SJCRH30 (cell line): ENCODE results near the gene CARD11. TPM values are rescaled to one million over a fixed set of nuclear protein-coding genes. Genes with fewer than 3 reads are reported as not detected.
A peak's percentile ranks its signal among the peaks of the same experiment; 100 is the strongest.

ENCODE experiments used
- DNase-seq, 2 experiments: peaks; one replicate each; pipeline ENCODE4 v3.0.0-alpha.2; 2015 to 2020
- H3K27ac ChIP-seq: fragments of 250-450 bp; sonication (Bioruptor Pico); 2 replicates; pipeline ENCODE4 v1.5.1; 2020; ENCODE audit warnings: mild to moderate bottlenecking, moderate library complexity
- H3K27me3 ChIP-seq: fragments of 250-450 bp; sonication (Bioruptor Pico); 2 replicates; pipeline ENCODE4 v1.5.1; 2020; ENCODE audit warnings: mild to moderate bottlenecking, moderate library complexity
- H3K36me3 ChIP-seq: fragments of 250-450 bp; sonication (Bioruptor Pico); 2 replicates; pipeline ENCODE4 v1.5.1; 2020; ENCODE audit warnings: mild to moderate bottlenecking, moderate library complexity
- H3K4me1 ChIP-seq: fragments of 250-450 bp; sonication (Bioruptor Pico); 2 replicates; pipeline ENCODE4 v1.5.1; 2020; ENCODE audit warnings: mild to moderate bottlenecking, moderate library complexity
- H3K4me3 ChIP-seq: fragments of 250-450 bp; sonication (Bioruptor Pico); 2 replicates; pipeline ENCODE4 v1.5.1; 2020; ENCODE audit warnings: mild to moderate bottlenecking, moderate library complexity
- H3K9me3 ChIP-seq: fragments of 250-450 bp; sonication (Bioruptor Pico); replicated peaks from 2 replicates; pipeline ENCODE4 v1.5.1; 2020; ENCODE audit warnings: mild to moderate bottlenecking, moderate library complexity
- total RNA-seq: library from RNA; depleted of rRNA; stranded (reverse); fragments of >200 nt; shearing (Covaris generic); gene quantifications from 2 replicates; pipeline ENCODE4 v1.2.3, GENCODE V29; 2014

CARD11 gene
- total RNA-seq, 1 experiment from 2014 or later, result not detected

- Histone ChIP-seq H3K36me3 (no peaks in the 10 kb centered on the region), H3K4me3 (no peak overlapping the region), H3K27ac (no peak overlapping the region), H3K4me1 (no peaks in the 10 kb centered on the region), H3K27me3 (peaks cover 4% of the 10 kb centered on the region; the same call in 1 of the 2 replicates), H3K9me3 (no peaks in the 10 kb centered on the region)
- DNase-seq, result peak in 1 of 2 experiments; percentile 30
Observed at GRCh38 chr7:2911466-2911865, 132.2 kb downstream of the CARD11 start.

- Histone ChIP-seq H3K27me3 (no peaks in the 10 kb centered on the region), H3K9me3 (0 out of 2 replicates have a peak, but pooled peaks cover 3% of the 10 kb centered on the region), H3K4me1 (no peaks in the 10 kb centered on the region), H3K27ac (no peak overlapping the region), H3K4me3 (no peak overlapping the region), H3K36me3 (no peaks in the 10 kb centered on the region)
- DNase-seq, result no peak
Observed at GRCh38 chr7:2909471-2910039, 134.1 kb downstream of the CARD11 start.

GRCh38 chr7:2909043-2909442, 134.6 kb downstream of the CARD11 start:
- no peak for DNase-seq
- Histone ChIP-seq H3K36me3 (no peaks in the 10 kb centered on the region), H3K27ac (no peak overlapping the region), H3K4me3 (no peak overlapping the region), H3K4me1 (peaks cover 2% of the 10 kb centered on the region; the same call in 1 of the 2 replicates), H3K9me3 (0 out of 2 replicates have a peak, but pooled peaks cover 3% of the 10 kb centered on the region), H3K27me3 (no peaks in the 10 kb centered on the region)

- H3K27me3 ChIP-seq, result no peaks in the 10 kb centered on the region
- peaks cover 6% of the 10 kb centered on the region; the same call in 1 of the 2 replicates for H3K4me1 ChIP-seq
- no peak overlapping the region for H3K27ac ChIP-seq
- H3K9me3 ChIP-seq, result 0 out of 2 replicates have a peak, but pooled peaks cover 3% of the 10 kb centered on the region
- H3K4me3 ChIP-seq, result no peak overlapping the region
- no peaks in the 10 kb centered on the region for H3K36me3 ChIP-seq
- DNase-seq, result no peak
Observed at GRCh38 chr7:2908103-2908683, 135.5 kb downstream of the CARD11 start.

GRCh38 chr7:2906197-2906931, 137.3 kb downstream of the CARD11 start:
- Histone ChIP-seq H3K27ac (no peak overlapping the region), H3K9me3 (0 out of 2 replicates have a peak, but pooled peaks cover 3% of the 10 kb centered on the region), H3K27me3 (no peaks in the 10 kb centered on the region), H3K4me1 (peaks cover 6% of the 10 kb centered on the region; the same call in 1 of the 2 replicates), H3K4me3 (no peak overlapping the region), H3K36me3 (no peaks in the 10 kb centered on the region)
- DNase-seq, result no peak

- no peak overlapping the region for H3K4me3 ChIP-seq
Observed at GRCh38 chr7:2905500-2905899, 138.2 kb downstream of the CARD11 start.

GRCh38 chr7:2905027-2905426, 138.6 kb downstream of the CARD11 start:
- DNase-seq, result no peak
- Histone ChIP-seq H3K4me1 (peaks cover 6% of the 10 kb centered on the region; the same call in 1 of the 2 replicates), H3K36me3 (no peaks in the 10 kb centered on the region), H3K9me3 (0 out of 2 replicates have a peak, but pooled peaks cover 3% of the 10 kb centered on the region), H3K27ac (no peak overlapping the region), H3K27me3 (no peaks in the 10 kb centered on the region), H3K4me3 (no peak overlapping the region)

More at GRCh38 chr7:2905500-2905899, 138.2 kb downstream of the CARD11 start:
- peaks cover 6% of the 10 kb centered on the region; the same call in 1 of the 2 replicates for H3K4me1 ChIP-seq
- 0 out of 2 replicates have a peak, but pooled peaks cover 3% of the 10 kb centered on the region for H3K9me3 ChIP-seq
- no peak for DNase-seq
- no peak overlapping the region for H3K27ac ChIP-seq
- no peaks in the 10 kb centered on the region for H3K27me3 ChIP-seq
- no peaks in the 10 kb centered on the region for H3K36me3 ChIP-seq

GRCh38 chr7:2904202-2904601, 139.5 kb downstream of the CARD11 start:
- H3K9me3 ChIP-seq, result 0 out of 2 replicates have a peak, but pooled peaks cover 3% of the 10 kb centered on the region
- H3K27ac ChIP-seq, result no peak overlapping the region
- H3K4me3 ChIP-seq, result peak overlapping the region; percentile 23
- no peaks in the 10 kb centered on the region for H3K27me3 ChIP-seq
- H3K36me3 ChIP-seq, result no peaks in the 10 kb centered on the region
- peaks cover 6% of the 10 kb centered on the region; the same call in 1 of the 2 replicates for H3K4me1 ChIP-seq
- DNase-seq, result peak in 1 of 2 experiments; percentile 52

- no peaks in the 10 kb centered on the region for H3K27me3 ChIP-seq
- no peak for DNase-seq
Observed at GRCh38 chr7:2903682-2904162, 139.9 kb downstream of the CARD11 start.

GRCh38 chr7:2897023-2897422, 146.6 kb downstream of the CARD11 start:
- Histone ChIP-seq H3K36me3 (no peaks in the 10 kb centered on the region), H3K4me3 (no peak overlapping the region), H3K27me3 (no peaks in the 10 kb centered on the region), H3K9me3 (no peaks in the 10 kb centered on the region), H3K27ac (no peak overlapping the region), H3K4me1 (peaks cover 29% of the 10 kb centered on the region)
- no peak for DNase-seq

More at GRCh38 chr7:2903682-2904162, 139.9 kb downstream of the CARD11 start:
- Histone ChIP-seq H3K36me3 (no peaks in the 10 kb centered on the region), H3K4me1 (peaks cover 6% of the 10 kb centered on the region; the same call in 1 of the 2 replicates), H3K9me3 (0 out of 2 replicates have a peak, but pooled peaks cover 3% of the 10 kb centered on the region), H3K27ac (no peak overlapping the region), H3K4me3 (no peak overlapping the region; the same call in 1 of the 2 replicates)

GRCh38 chr7:2896131-2896530, 147.5 kb downstream of the CARD11 start:
- no peaks in the 10 kb centered on the region for H3K9me3 ChIP-seq
- H3K4me3 ChIP-seq, result no peak overlapping the region
- peaks cover 34% of the 10 kb centered on the region for H3K4me1 ChIP-seq
- H3K27ac ChIP-seq, result no peak overlapping the region
- H3K36me3 ChIP-seq, result no peaks in the 10 kb centered on the region
- no peaks in the 10 kb centered on the region for H3K27me3 ChIP-seq
- no peak for DNase-seq

- no peaks in the 10 kb centered on the region for H3K36me3 ChIP-seq
- H3K27ac ChIP-seq, result peak overlapping the region; percentile 88
- no peaks in the 10 kb centered on the region for H3K9me3 ChIP-seq
- peaks cover 34% of the 10 kb centered on the region for H3K4me1 ChIP-seq
- H3K27me3 ChIP-seq, result no peaks in the 10 kb centered on the region
- peak overlapping the region; percentile 41 for H3K4me3 ChIP-seq
- DNase-seq, result peak; percentile 81 to 85
Observed at GRCh38 chr7:2894118-2894940, 149.3 kb downstream of the CARD11 start.

- DNase-seq, result peak; percentile 82 to 84
- H3K4me1 ChIP-seq, result peaks cover 34% of the 10 kb centered on the region
- H3K4me3 ChIP-seq, result no peak overlapping the region
- H3K36me3 ChIP-seq, result no peaks in the 10 kb centered on the region
- H3K27ac ChIP-seq, result peak overlapping the region; percentile 88
- no peaks in the 10 kb centered on the region for H3K27me3 ChIP-seq
- H3K9me3 ChIP-seq, result 0 out of 2 replicates have a peak, but pooled peaks cover 3% of the 10 kb centered on the region
Observed at GRCh38 chr7:2893411-2893861, 150.2 kb downstream of the CARD11 start.

GRCh38 chr7:2892549-2892948, 151.1 kb downstream of the CARD11 start:
- Histone ChIP-seq H3K9me3 (0 out of 2 replicates have a peak, but pooled peaks cover 3% of the 10 kb centered on the region), H3K36me3 (no peaks in the 10 kb centered on the region), H3K4me1 (peaks cover 34% of the 10 kb centered on the region), H3K4me3 (no peak overlapping the region), H3K27me3 (peaks cover 3% of the 10 kb centered on the region; the same call in 1 of the 2 replicates), H3K27ac (peak overlapping the region; percentile 88)
- DNase-seq, result peak; percentile 96 to 98
